OCI-LY7 (cell line): ENCODE measurements around the gene VEGFB. TPM values are rescaled to one million over a fixed set of nuclear protein-coding genes. Genes with fewer than 3 reads are reported as not detected.

ENCODE experiments used
- BruUV-seq: library from RNA; stranded (reverse); fragments of 400-500 nt; replicated peaks from 2 replicates; lab custom pipeline; 2021; lab: Mats Ljungman, UMichigan
- CTCF ChIA-PET: fragments of 300-600 bp; sonication (Branson Sonifier 250); formaldehyde crosslinking; loops from one replicate; lab custom pipeline; 2022; ENCODE audit warnings: antibody characterized with exemption; ENCODE audit not compliant: unreplicated experiment; lab: Charles Lee
- POLR2A ChIA-PET: fragments of 300-600 bp; sonication (Branson Sonifier 250); formaldehyde crosslinking; loops from one replicate; lab custom pipeline; 2022; ENCODE audit warnings: antibody characterized with exemption; lab: Charles Lee
- DNase-seq: peaks from one replicate; pipeline ENCODE4 v3.0.0-alpha.2; 2015; ENCODE audit warnings: low spot score
- H2AFZ ChIP-seq: fragments of 200-600 bp; sonication (generic), shearing (Covaris generic); 2 replicates; pipeline ENCODE4 v1.6.1; 2014; ENCODE audit warnings: mild to moderate bottlenecking, antibody characterized with exemption, low read length, moderate library complexity
- H3K27ac ChIP-seq: fragments of 200-600 bp; sonication (generic); 2 replicates; pipeline ENCODE4 v1.5.1; 2014; ENCODE audit warnings: mixed run types, low read depth, mild to moderate bottlenecking, moderate library complexity, low read length, inconsistent platforms; ENCODE audit not compliant: poor library complexity, severe bottlenecking
- H3K36me3 ChIP-seq: fragments of 200-600 bp; sonication (generic); 2 replicates; pipeline ENCODE4 v1.6.1; 2014; ENCODE audit warnings: mild to moderate bottlenecking, antibody characterized with exemption, low read length, moderate library complexity, mixed read lengths; ENCODE audit not compliant: insufficient read depth
- H3K4me1 ChIP-seq: fragments of 200-600 bp; sonication (generic); 2 replicates; pipeline ENCODE4 v1.5.1; 2014; ENCODE audit warnings: mild to moderate bottlenecking, low read length; ENCODE audit not compliant: insufficient read depth, poor library complexity, severe bottlenecking
- H3K4me2 ChIP-seq: fragments of 200-600 bp; sonication (generic); 2 replicates; pipeline ENCODE4 v1.6.1; 2014; ENCODE audit warnings: mild to moderate bottlenecking, low read length
- H3K4me3 ChIP-seq: fragments of 200-600 bp; sonication (generic); 2 replicates; pipeline ENCODE4 v1.5.1; 2014; ENCODE audit warnings: mild to moderate bottlenecking, low read depth, low read length; ENCODE audit not compliant: poor library complexity, severe bottlenecking
- H3K79me2 ChIP-seq: fragments of 200-600 bp; sonication (generic); 2 replicates; pipeline ENCODE4 v1.6.1; 2016; ENCODE audit warnings: low read depth, mild to moderate bottlenecking, low read length, moderate library complexity, mixed read lengths; ENCODE audit not compliant: insufficient read depth
- H3K9me2 ChIP-seq: fragments of 200-600 bp; sonication (generic); 2 replicates; pipeline ENCODE4 v1.6.1; 2016; ENCODE audit warnings: mild to moderate bottlenecking, low read length, mixed read lengths; ENCODE audit not compliant: insufficient read depth
- H3K9me3 ChIP-seq: fragments of 200-600 bp; sonication (generic); 2 replicates; pipeline ENCODE4 v1.6.1; 2014; ENCODE audit warnings: mild to moderate bottlenecking, mixed run types, low read length, mixed read lengths
- H4K20me1 ChIP-seq: fragments of 200-600 bp; sonication (generic); 2 replicates; pipeline ENCODE4 v1.6.1; 2014; ENCODE audit warnings: mild to moderate bottlenecking, antibody characterized with exemption, low read length, moderate library complexity, mixed read lengths; ENCODE audit not compliant: insufficient read depth
- CTCF ChIP-seq: fragments of 200-600 bp; sonication (generic); conservative IDR thresholded peaks from 2 replicates; pipeline ENCODE4 v1.5.1; 2014; ENCODE audit warnings: mild to moderate bottlenecking, antibody characterized with exemption, low read length, moderate library complexity, mixed read lengths
- EZH2phosphoT487 ChIP-seq: fragments of 200-600 bp; sonication (generic); IDR thresholded peaks from 2 replicates; pipeline ENCODE4 v1.6.1; 2018; ENCODE audit warnings: low read depth, borderline replicate concordance, mild to moderate bottlenecking, mixed run types, antibody characterized with exemption, low read length, moderate library complexity, mixed read lengths
- intact Hi-C: fragments of 100-400 bp; cut with micrococcal nuclease; formaldehyde crosslinking; loops from one replicate; pipeline ENCODE4 v1.10.0; 2022; ENCODE audit not compliant: unreplicated experiment
- total RNA-seq, 2 experiments: library from RNA; depleted of rRNA in 1 of 2; stranded (reverse); fragments of >200 nt in 1 of 2; shearing (Covaris generic) in 1 of 2; gene quantifications; 2 replicates each; pipeline ENCODE4 v1.2.3, GENCODE V29; 2014 to 2022

The VEGFB gene
- total RNA-seq, 2 experiments from 2014 or later: 35.3 to 59.6 TPM

DNA sequence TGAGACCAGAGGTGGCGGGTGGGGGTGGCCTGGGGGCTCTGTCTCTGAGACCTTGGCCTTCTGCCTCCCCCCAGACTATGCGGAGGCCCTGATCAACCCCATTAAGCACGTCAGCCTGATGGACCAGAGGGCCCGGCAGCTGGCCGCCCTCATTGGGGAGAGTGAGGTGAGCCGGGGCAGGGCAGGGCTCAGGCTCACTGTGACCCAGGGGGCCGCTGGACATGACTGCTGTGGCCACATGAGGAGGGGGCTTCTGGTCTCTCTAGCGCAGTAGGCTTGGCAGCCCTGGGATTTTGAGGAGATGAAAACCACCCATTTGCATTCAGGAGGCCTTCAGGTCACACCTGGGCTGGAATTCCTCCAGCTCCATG, 29.5 kb downstream of the VEGFB start:
- H3K4me3 ChIP-seq: no peak overlapping the region
- no peak overlapping the region for H2AFZ ChIP-seq
- TF ChIP-seq CTCF: no peak
- no peak for TF ChIP-seq EZH2phosphoT487
- DNase-seq: no peak
- CTCF ChIA-PET: no interaction called here
- H3K4me2 ChIP-seq: no peak overlapping the region
- H3K36me3 ChIP-seq: no peaks in the 10 kb centered on the region
- no peak overlapping the region for H3K27ac ChIP-seq
- no peaks in the 10 kb centered on the region for H3K9me3 ChIP-seq
- H3K79me2 ChIP-seq: no peaks in the 10 kb centered on the region
- no peaks in the 10 kb centered on the region for H4K20me1 ChIP-seq
- peaks cover 18% of the 10 kb centered on the region for H3K4me1 ChIP-seq
- POLR2A ChIA-PET: no interaction called here
- H3K9me2 ChIP-seq: no peaks in the 10 kb centered on the region
- BruUV-seq: no TSS peak
- intact Hi-C loops: no loop called here

DNA sequence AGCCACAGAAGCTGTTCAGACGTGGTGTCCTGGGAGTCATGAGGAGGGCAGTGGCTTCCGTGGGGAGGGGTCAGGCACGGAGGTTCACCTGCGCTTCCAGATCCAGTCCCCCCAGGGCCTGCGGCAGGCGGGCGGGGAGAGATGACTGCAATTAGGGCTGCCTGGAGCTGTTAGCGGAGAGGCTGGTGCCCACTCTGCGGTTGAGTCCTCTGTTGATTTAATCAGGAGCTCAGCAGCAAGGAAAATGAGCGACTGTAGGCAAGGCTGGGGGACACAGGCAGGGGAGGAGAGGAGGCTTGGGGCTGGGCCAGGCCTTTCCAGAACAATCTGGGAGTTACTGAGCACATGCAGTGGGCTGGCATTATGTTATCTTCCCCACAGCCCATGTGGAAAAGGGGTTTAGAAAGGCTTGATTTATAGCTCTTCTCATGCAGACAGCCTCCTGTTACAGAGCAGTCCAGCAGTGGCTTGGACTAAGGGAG, 30.0 kb downstream of the VEGFB start:
- no peaks in the 10 kb centered on the region for H3K79me2 ChIP-seq
- no peaks in the 10 kb centered on the region for H4K20me1 ChIP-seq
- no peak overlapping the region for H3K27ac ChIP-seq
- ChIA-PET POLR2A (interaction anchor here (0.8 kb wide), 1 partner anchor 19 kb away, joined by 3 read pairs; no protein-coding TSS in a partner anchor), CTCF (no interaction called here)
- peaks cover 18% of the 10 kb centered on the region for H3K4me1 ChIP-seq
- no peak for DNase-seq
- no peak overlapping the region for H2AFZ ChIP-seq
- H3K36me3 ChIP-seq: no peaks in the 10 kb centered on the region
- intact Hi-C loops: no loop called here
- no peak overlapping the region for H3K4me3 ChIP-seq
- H3K4me2 ChIP-seq: no peak overlapping the region
- no peak for TF ChIP-seq EZH2phosphoT487
- no peak for TF ChIP-seq CTCF
- no peaks in the 10 kb centered on the region for H3K9me2 ChIP-seq
- no TSS peak for BruUV-seq
- no peaks in the 10 kb centered on the region for H3K9me3 ChIP-seq

DNA sequence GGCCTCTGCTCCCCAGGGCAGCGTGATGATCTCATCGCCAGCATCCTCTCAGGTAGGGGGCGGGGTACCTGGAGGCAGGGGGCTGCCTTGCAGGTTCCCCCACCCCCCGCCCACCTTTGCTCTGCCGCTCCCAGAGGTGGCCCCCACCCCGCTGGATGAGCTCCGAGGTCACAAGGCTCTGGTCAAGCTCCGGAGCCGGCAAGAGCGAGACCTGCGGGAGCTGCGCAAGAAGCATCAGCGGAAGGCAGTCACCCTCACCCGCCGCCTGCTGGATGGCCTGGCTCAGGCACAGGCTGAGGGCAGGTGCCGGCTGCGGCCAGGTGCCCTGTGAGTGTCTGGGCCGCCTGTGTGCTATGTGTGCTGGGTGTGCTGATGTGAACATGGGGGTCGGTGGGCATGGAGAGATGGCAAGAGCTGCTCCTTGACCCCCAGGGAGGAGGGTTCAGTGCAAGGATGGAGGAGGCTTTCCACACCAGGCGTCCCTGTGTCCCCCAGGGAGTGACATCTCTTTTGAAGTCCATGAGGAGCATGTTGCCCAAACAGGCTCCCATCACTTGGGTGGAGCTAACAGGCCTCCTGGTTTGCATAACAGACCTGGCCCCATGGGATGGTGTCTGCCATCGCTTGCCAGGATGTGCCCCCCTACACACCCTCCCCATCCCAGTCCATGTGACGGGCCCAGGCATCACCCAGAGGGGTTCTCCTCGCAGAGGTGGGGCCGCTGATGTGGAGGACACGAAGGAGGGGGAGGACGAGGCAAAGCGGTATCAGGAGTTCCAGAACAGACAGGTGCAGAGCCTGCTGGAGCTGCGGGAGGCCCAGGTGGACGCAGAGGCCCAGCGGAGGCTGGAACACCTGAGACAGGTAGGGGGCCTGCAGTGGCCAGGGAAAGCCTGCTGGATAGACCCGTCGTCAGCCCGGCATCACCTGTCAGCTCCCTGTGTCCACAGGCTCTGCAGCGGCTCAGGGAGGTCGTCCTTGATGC, 31.1 kb downstream of the VEGFB start:
- ChIA-PET CTCF (no interaction called here), POLR2A (interaction anchor here (0.8 to 1.0 kb wide), 2 partner anchors 18 to 20 kb away, joined by 3 read pairs; no protein-coding TSS in a partner anchor)
- intact Hi-C loops: no loop called here
- Histone ChIP-seq H4K20me1 (no peaks in the 10 kb centered on the region), H3K27ac (no peak overlapping the region), H3K9me2 (no peaks in the 10 kb centered on the region), H3K4me2 (no peak overlapping the region), H3K4me3 (no peak overlapping the region), H3K9me3 (no peaks in the 10 kb centered on the region), H2AFZ (no peak overlapping the region), H3K36me3 (no peaks in the 10 kb centered on the region), H3K79me2 (no peaks in the 10 kb centered on the region), H3K4me1 (peaks cover 18% of the 10 kb centered on the region)
- TF ChIP-seq CTCF: no peak
- no peak for TF ChIP-seq EZH2phosphoT487
- DNase-seq: no peak
- no TSS peak for BruUV-seq
